ENCODE measurements around the gene CD22.

CD22 gene

GRCh38 chr19:35291916-35292315 lies 37.1 kb upstream of the CD22 start, which contains the start of gene MAG:
TSS of gene MAG (plus strand) at chr19:35292161. CDS start at chr19:35295409, 3,248 bp downstream.
- peaks cover 14% of the 10 kb centered on the region for H3K27me3 ChIP-seq (ENCODE audit: insufficient read depth, low read length)
- H3K9me3 ChIP-seq (ENCODE audit: low read length), result no peaks in the 10 kb centered on the region
- H3K4me1 ChIP-seq (ENCODE audit: insufficient read depth, low read length), result no peaks in the 10 kb centered on the region
- H3K4me3 ChIP-seq (ENCODE audit: low read length), result no peak within 1 kb of the TSS
- H2AFZ ChIP-seq (ENCODE audit: low read depth, low read length), result no peak within 1 kb of the TSS
- H3K36me3 ChIP-seq (ENCODE audit: insufficient read depth, low read length), result no peaks in the 10 kb centered on the region

DNA sequence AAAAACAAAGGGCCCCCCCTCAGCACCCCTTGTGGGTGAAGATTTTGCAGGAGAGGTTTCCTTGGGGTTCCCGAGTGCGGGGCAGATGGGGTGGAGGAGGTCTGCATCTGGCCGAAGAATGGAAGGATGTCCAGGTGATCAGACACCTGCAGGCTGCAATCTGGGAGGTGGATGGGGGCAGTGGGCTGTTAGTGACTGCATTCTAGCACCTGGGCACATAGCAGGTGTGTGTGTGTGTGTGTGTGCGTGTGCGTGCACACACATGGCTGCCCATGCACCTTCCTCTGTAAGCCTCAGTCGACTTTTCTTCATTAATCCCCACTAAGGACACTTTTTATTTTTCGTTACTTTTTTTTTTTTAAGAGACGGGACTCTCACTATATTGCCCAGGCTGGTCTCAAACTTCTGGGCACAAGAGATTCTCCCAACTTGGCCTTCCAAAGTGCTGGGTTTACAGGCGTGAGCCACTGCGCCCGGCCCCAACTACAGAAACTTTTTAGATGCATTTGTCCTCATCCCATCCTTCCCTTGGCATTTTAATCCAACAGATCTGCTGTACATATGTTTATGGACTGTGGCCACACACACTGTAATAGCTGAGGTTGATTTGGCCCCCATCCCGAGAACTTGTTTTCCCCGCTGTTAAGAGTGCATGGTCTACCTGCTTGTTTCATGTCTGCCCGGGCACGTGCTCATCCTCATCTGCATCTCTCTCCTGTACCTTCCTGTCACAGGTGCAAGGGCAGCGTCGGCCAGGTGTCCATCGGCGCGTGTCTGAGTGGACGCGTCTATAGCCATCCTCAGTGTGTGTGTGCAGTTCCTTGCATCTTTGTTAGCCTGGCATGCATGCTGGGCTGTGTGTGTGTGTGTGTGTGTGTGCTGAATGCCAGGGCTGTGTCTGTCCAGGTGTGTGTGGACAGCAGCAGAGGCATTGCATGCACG lies 36.3 kb upstream of the CD22 start:
- H2AFZ ChIP-seq (ENCODE audit: low read depth, low read length), result no peak overlapping the region
- H3K4me3 ChIP-seq (ENCODE audit: low read length), result no peak overlapping the region
- H3K9me3 ChIP-seq (ENCODE audit: low read length), result no peaks in the 10 kb centered on the region
- H3K27me3 ChIP-seq (ENCODE audit: insufficient read depth, low read length), result peaks cover 14% of the 10 kb centered on the region
- H3K4me1 ChIP-seq (ENCODE audit: insufficient read depth, low read length), result no peaks in the 10 kb centered on the region
- H3K36me3 ChIP-seq (ENCODE audit: insufficient read depth, low read length), result no peaks in the 10 kb centered on the region

- no peaks in the 10 kb centered on the region for H3K4me1 ChIP-seq (ENCODE audit: insufficient read depth, low read length)
- peaks cover 14% of the 10 kb centered on the region for H3K27me3 ChIP-seq (ENCODE audit: insufficient read depth, low read length)
- H3K9me3 ChIP-seq (ENCODE audit: low read length), result no peaks in the 10 kb centered on the region
- H2AFZ ChIP-seq (ENCODE audit: low read depth, low read length), result no peak overlapping the region
- H3K36me3 ChIP-seq (ENCODE audit: insufficient read depth, low read length), result no peaks in the 10 kb centered on the region
- no peak overlapping the region for H3K4me3 ChIP-seq (ENCODE audit: low read length)
Measured at GRCh38 chr19:35293363-35293739, 35.6 kb upstream of the CD22 start.

DNA sequence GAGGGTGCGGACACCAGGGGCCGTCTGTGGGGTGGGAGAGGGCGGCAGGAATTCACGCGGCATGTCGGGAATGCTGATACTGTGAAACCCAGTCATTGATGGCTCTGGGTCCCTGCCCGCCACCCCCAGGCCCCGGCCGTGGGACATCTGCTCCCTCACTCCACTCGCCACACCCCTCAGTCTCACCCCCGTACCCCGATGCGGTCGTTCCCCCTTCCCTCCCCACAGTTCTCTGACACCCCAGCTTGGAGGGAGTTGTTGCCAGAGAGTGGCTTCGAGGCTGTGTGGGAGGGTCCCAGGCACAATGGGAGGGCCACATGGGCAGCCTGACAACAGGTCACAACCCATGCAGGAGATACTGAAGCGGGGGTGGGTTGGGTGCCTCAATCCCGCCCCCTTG lies 35.2 kb upstream of the CD22 start:
- Histone ChIP-seq H3K9me3 (ENCODE audit: low read length) (no peaks in the 10 kb centered on the region), H3K4me3 (ENCODE audit: low read length) (no peak overlapping the region), H3K27me3 (ENCODE audit: insufficient read depth, low read length) (peaks cover 14% of the 10 kb centered on the region), H2AFZ (ENCODE audit: low read depth, low read length) (no peak overlapping the region), H3K4me1 (ENCODE audit: insufficient read depth, low read length) (no peaks in the 10 kb centered on the region), H3K36me3 (ENCODE audit: insufficient read depth, low read length) (no peaks in the 10 kb centered on the region)

DNA sequence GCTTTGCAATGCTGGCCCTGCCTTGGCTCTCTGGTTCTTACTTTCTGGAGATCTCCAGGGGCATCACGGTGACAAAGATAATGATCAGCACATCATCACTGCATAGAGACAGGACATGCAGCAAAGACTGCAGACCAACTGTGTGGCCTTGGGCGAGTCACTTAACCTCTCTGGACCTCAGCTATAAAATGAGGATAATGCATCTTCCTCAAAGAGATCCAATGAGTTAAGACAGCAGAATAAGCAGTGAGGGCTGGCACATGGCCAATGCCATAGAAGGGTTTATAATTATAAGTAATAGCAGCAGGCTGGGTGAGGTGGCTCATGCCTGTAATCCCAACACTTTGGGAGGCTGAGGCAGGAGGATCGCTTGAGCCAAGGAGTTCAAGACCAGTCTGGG lies 34.7 kb upstream of the CD22 start:
- Histone ChIP-seq H3K4me3 (ENCODE audit: low read length) (no peak overlapping the region), H3K36me3 (ENCODE audit: insufficient read depth, low read length) (no peaks in the 10 kb centered on the region), H3K9me3 (ENCODE audit: low read length) (no peaks in the 10 kb centered on the region), H3K4me1 (ENCODE audit: insufficient read depth, low read length) (no peaks in the 10 kb centered on the region), H3K27me3 (ENCODE audit: insufficient read depth, low read length) (peaks cover 14% of the 10 kb centered on the region), H2AFZ (ENCODE audit: low read depth, low read length) (no peak overlapping the region)

DNA sequence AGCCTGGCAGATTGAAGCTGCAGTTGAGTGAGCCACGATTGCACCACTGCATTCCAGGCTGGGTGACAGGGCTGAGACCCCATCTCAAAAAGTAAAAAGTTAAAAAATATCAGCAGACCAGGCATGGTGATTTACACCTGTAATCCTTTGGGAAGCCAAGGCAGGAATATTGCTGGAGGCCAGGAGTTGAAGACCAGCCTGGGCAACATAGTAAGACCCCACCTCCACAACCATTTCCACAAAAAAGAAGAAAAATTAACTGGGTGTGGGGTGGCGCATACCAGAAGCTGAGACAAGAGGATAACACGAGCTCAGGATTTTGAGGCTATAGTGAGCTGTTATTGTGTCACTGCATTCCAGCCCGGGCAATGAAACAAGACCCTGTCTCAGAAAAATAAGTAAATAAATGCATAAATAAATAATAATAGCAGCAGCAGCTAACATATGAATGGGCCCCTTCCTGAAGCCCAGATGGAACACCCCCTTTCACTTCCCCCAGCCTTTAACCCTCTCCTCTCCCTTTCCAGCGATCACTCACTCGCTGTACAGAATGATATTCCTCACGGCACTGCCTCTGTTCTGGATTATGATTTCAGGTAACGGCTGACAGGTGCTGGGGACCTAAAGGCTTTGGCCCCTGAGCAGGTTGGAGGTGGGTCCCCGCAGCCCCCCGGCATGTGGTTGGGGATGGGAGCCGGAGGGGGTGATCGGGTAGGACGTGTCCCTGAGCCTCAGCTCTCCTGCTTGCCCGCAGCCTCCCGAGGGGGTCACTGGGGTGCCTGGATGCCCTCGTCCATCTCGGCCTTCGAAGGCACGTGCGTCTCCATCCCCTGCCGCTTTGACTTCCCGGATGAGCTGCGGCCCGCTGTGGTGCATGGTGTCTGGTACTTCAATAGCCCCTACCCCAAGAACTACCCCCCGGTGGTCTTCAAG lies 33.9 kb upstream of the CD22 start:
- Histone ChIP-seq H2AFZ (ENCODE audit: low read depth, low read length) (no peak overlapping the region), H3K4me1 (ENCODE audit: insufficient read depth, low read length) (no peaks in the 10 kb centered on the region), H3K9me3 (ENCODE audit: low read length) (no peaks in the 10 kb centered on the region), H3K36me3 (ENCODE audit: insufficient read depth, low read length) (no peaks in the 10 kb centered on the region), H3K27me3 (ENCODE audit: insufficient read depth, low read length) (peaks cover 14% of the 10 kb centered on the region), H3K4me3 (ENCODE audit: low read length) (no peak overlapping the region)

GRCh38 chr19:35295792-35296462 lies 33.1 kb upstream of the CD22 start:
- Histone ChIP-seq H3K9me3 (ENCODE audit: low read length) (no peaks in the 10 kb centered on the region), H2AFZ (ENCODE audit: low read depth, low read length) (no peak overlapping the region), H3K27me3 (ENCODE audit: insufficient read depth, low read length) (peaks cover 14% of the 10 kb centered on the region), H3K4me3 (ENCODE audit: low read length) (no peak overlapping the region), H3K4me1 (ENCODE audit: insufficient read depth, low read length) (no peaks in the 10 kb centered on the region), H3K36me3 (ENCODE audit: insufficient read depth, low read length) (no peaks in the 10 kb centered on the region)

GRCh38 chr19:35296644-35297514 lies 32.1 kb upstream of the CD22 start:
- H3K9me3 ChIP-seq (ENCODE audit: low read length), result no peaks in the 10 kb centered on the region
- H3K4me3 ChIP-seq (ENCODE audit: low read length), result no peak overlapping the region
- peaks cover 14% of the 10 kb centered on the region for H3K27me3 ChIP-seq (ENCODE audit: insufficient read depth, low read length)
- no peaks in the 10 kb centered on the region for H3K36me3 ChIP-seq (ENCODE audit: insufficient read depth, low read length)
- no peaks in the 10 kb centered on the region for H3K4me1 ChIP-seq (ENCODE audit: insufficient read depth, low read length)
- no peak overlapping the region for H2AFZ ChIP-seq (ENCODE audit: low read depth, low read length)

GRCh38 chr19:35297515-35297848 lies 31.5 kb upstream of the CD22 start:
- peaks cover 14% of the 10 kb centered on the region for H3K27me3 ChIP-seq (ENCODE audit: insufficient read depth, low read length)
- H2AFZ ChIP-seq (ENCODE audit: low read depth, low read length), result no peak overlapping the region
- no peak overlapping the region for H3K4me3 ChIP-seq (ENCODE audit: low read length)

DNA sequence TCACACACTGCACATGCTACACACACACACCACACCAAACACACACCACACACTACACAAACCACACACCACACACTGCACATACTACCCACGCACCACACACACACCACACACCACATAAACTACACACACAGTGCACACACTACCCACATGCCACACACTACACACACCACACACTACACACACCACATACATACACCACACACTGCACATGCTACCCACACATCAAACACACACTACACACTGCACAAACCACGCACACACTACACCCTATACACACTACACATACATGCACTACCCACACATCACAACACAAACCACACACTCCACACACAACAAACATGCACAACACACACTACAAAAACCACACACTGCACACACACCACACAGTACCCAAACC lies 31.1 kb upstream of the CD22 start:
- Histone ChIP-seq H3K9me3 (ENCODE audit: low read length) (no peaks in the 10 kb centered on the region), H3K4me3 (ENCODE audit: low read length) (no peak overlapping the region), H3K36me3 (ENCODE audit: insufficient read depth, low read length) (no peaks in the 10 kb centered on the region), H2AFZ (ENCODE audit: low read depth, low read length) (no peak overlapping the region), H3K4me1 (ENCODE audit: insufficient read depth, low read length) (no peaks in the 10 kb centered on the region), H3K27me3 (ENCODE audit: insufficient read depth, low read length) (peaks cover 13% of the 10 kb centered on the region)

More at GRCh38 chr19:35297515-35297848, 31.5 kb upstream of the CD22 start:
- H3K4me1 ChIP-seq (ENCODE audit: insufficient read depth, low read length), result no peaks in the 10 kb centered on the region
- H3K36me3 ChIP-seq (ENCODE audit: insufficient read depth, low read length), result no peaks in the 10 kb centered on the region
- H3K9me3 ChIP-seq (ENCODE audit: low read length), result no peaks in the 10 kb centered on the region

DNA sequence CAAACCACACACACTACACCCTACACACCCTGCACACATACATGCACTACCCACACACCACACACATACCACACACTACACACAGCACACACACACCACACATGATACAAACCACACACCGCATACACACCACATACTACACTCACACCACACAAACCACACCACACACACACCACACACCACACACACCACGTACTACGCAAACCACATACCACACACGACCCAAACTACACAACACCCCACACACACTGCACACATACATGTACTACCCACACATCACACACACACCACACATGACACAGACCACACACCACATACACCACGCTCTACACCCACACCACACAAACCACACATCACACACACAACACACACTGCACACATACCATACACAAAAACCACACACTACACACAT lies 30.4 kb upstream of the CD22 start:
- Histone ChIP-seq H3K36me3 (ENCODE audit: insufficient read depth, low read length) (no peaks in the 10 kb centered on the region), H3K9me3 (ENCODE audit: low read length) (no peaks in the 10 kb centered on the region), H2AFZ (ENCODE audit: low read depth, low read length) (no peak overlapping the region), H3K4me3 (ENCODE audit: low read length) (no peak overlapping the region), H3K27me3 (ENCODE audit: insufficient read depth, low read length) (peaks cover 10% of the 10 kb centered on the region), H3K4me1 (ENCODE audit: insufficient read depth, low read length) (no peaks in the 10 kb centered on the region)

Data from neuron (in vitro differentiated cells).